GM21723 (cell line): ENCODE data around the gene NCR2.
"Not testable (repeated sequence)": the region's sequence is repeated elsewhere in the genome, so short reads cannot be mapped to it uniquely, and the experiment has no call there.

ENCODE experiments used
- ATAC-seq: cut with Tn5 transposase; IDR thresholded peaks from one replicate; pipeline ENCODE4 v1.9.1; 2021; ENCODE audit warnings: mild to moderate bottlenecking, moderate library complexity; ENCODE audit not compliant: unreplicated experiment

Gene NCR2

GRCh38 chr6:41335296-41335695 lies at the start of gene NCR2:
TSS of gene NCR2 (plus strand) at chr6:41335608. CDS start at chr6:41335877, 269 bp downstream.
- ATAC-seq, result no peak

- ATAC-seq, result no peak
Observed at GRCh38 chr6:41286544-41287346, 48.7 kb upstream of the NCR2 start, which contains the start of gene TREM1. TSS of gene TREM1 (minus strand) at chr6:41286682. CDS start at chr6:41286655, 27 bp downstream.

GRCh38 chr6:41288030-41288753 lies 47.2 kb upstream of the NCR2 start:
- ATAC-seq, result no peak

GRCh38 chr6:41288754-41289129 lies 46.7 kb upstream of the NCR2 start:
- no peak for ATAC-seq

- no peak for ATAC-seq
Observed at GRCh38 chr6:41289815-41290214, 45.6 kb upstream of the NCR2 start.

GRCh38 chr6:41291717-41292116 lies 43.7 kb upstream of the NCR2 start:
- ATAC-seq, result no peak

GRCh38 chr6:41294214-41294872 lies 41.1 kb upstream of the NCR2 start:
- ATAC-seq, result no peak

GRCh38 chr6:41297248-41297647 lies 38.2 kb upstream of the NCR2 start:
- not testable (repeated sequence) for ATAC-seq

- ATAC-seq, result no peak
Observed at GRCh38 chr6:41298785-41299502, 36.5 kb upstream of the NCR2 start.

- no peak for ATAC-seq
Observed at GRCh38 chr6:41302638-41303037, 32.8 kb upstream of the NCR2 start.

- no peak for ATAC-seq
Observed at GRCh38 chr6:41306187-41306854, 29.1 kb upstream of the NCR2 start.

GRCh38 chr6:41315203-41315602 lies 20.2 kb upstream of the NCR2 start:
- no peak for ATAC-seq

GRCh38 chr6:41315943-41316620 lies 19.3 kb upstream of the NCR2 start:
- no peak for ATAC-seq

GRCh38 chr6:41318261-41318653 lies 17.2 kb upstream of the NCR2 start:
- ATAC-seq, result no peak

GRCh38 chr6:41318654-41319565 lies 16.5 kb upstream of the NCR2 start:
- ATAC-seq, result peak; percentile 89

- no peak for ATAC-seq
Observed at GRCh38 chr6:41321183-41321582, 14.2 kb upstream of the NCR2 start.

GRCh38 chr6:41325446-41326066 lies 9.9 kb upstream of the NCR2 start:
- no peak for ATAC-seq

GRCh38 chr6:41326092-41326491 lies 9.3 kb upstream of the NCR2 start:
- no peak for ATAC-seq
